Duodenal mucosa (tissue), 2 donors: ENCODE measurements around the gene MYH14.
"Not testable (repeated sequence)": the region's sequence is repeated elsewhere in the genome, so short reads cannot be mapped to it uniquely, and the experiment has no call there.

Source experiments
- H3K27ac ChIP-seq: one replicate; pipeline ENCODE4 v1.7.0; 2013; ENCODE audit warnings: low read depth, low read length
- H3K27me3 ChIP-seq, 2 donors: one replicate each; pipeline ENCODE4 v1.7.0; 2013; ENCODE audit warnings: low read length in 2 of 2, control low read depth in 1 of 2; ENCODE audit not compliant: insufficient read depth in 2 of 2, control insufficient read depth in 1 of 2
- H3K36me3 ChIP-seq, 2 donors: one replicate each; pipeline ENCODE4 v1.7.0; 2013; ENCODE audit warnings: low read length in 2 of 2, control low read depth in 1 of 2; ENCODE audit not compliant: insufficient read depth in 2 of 2, control insufficient read depth in 1 of 2
- H3K4me1 ChIP-seq, 2 donors: one replicate each; pipeline ENCODE4 v1.7.0; 2013; ENCODE audit warnings: low read length in 2 of 2, control low read depth in 1 of 2; ENCODE audit not compliant: insufficient read depth in 2 of 2, control insufficient read depth in 1 of 2
- H3K4me3 ChIP-seq, 2 donors: one replicate each; pipeline ENCODE4 v1.7.0; 2013; ENCODE audit warnings: low read length in 2 of 2, low read depth in 1 of 2
- H3K9ac ChIP-seq, 2 donors: one replicate each; pipeline ENCODE4 v1.7.0; 2013; ENCODE audit warnings: low read length in 2 of 2, low read depth in 1 of 2
- H3K9me3 ChIP-seq, 2 donors: one replicate each; pipeline ENCODE4 v1.7.0; 2013; ENCODE audit warnings: low read length in 2 of 2, control low read depth in 1 of 2; ENCODE audit not compliant: control insufficient read depth in 1 of 2

MYH14 gene

DNA sequence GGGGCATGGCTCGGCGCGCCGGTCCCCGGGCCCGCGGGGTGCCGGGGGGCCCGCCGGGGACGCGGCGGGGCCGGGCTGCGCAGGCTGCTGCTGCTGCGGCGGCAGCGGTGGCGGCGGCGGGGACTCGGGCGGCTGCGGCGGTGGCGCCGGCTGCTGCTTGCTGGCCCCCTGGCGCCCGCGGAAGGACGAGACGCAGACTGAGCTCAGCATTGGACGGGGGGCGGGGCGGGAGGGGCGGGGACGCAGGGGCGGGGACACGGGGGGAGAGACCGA is 125.4 kb downstream of the MYH14 start:
- peaks cover 35 to 49% of the 10 kb centered on the region in 2 donors for H3K27me3 ChIP-seq

DNA sequence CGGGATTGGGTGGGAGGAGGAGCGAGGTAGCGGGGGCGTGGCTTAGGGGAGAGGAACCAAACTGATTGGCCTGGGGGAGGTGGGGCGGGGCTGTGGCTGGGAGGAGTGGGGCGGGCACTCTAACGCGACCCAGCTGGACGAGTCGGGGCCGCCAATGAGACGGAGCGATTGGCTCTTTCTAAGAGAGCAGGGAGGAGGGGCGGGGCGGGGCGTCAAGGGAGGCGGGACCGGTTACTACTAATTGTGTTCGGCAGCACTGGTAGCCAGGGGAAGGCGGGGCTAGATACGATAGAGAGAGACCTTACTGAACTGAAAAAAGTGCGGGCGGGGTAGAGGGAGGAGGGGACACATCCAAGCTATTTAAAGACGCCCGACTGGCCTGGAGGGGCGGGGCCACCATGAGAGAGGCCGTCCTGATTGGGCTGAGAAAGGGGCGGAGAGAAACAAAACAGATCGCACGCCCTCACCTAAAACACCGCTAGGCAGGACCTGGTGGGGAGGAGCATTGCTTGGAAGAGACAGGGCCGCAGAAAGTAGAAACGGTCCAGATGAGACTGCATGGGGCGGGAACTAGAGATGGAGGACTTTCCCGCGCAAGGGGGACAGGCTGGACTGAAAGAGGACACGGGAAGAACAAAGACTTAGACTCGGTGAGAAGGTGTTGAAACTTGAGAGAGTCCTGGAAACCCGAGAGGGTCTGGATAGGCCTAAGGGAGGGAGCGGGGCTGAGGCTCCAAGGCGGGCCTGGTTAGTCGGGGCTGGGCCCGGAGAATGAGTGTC is 125.9 kb downstream of the MYH14 start, which contains the start of gene KCNC3:
TSS of gene KCNC3 (minus strand) at position 232 of the 780 bp plus-strand sequence. CDS start 295 bp downstream, outside the sequence.
- no peaks in the 10 kb centered on the region for H3K36me3 ChIP-seq
- peaks cover 10 to 25% of the 10 kb centered on the region in 2 donors for H3K4me1 ChIP-seq
- no peak within 1 kb of the TSS for H3K9ac ChIP-seq
- peak within 1 kb of the TSS; percentile 32 for H3K27ac ChIP-seq
- H3K4me3 ChIP-seq: peak within 1 kb of the TSS; percentile 35 to 58
- H3K27me3 ChIP-seq: peaks cover 35 to 52% of the 10 kb centered on the region in 2 donors
- H3K9me3 ChIP-seq: no peaks in the 10 kb centered on the region

More for the DNA sequence above, 125.4 kb downstream of the MYH14 start:
- H3K9me3 ChIP-seq: no peaks in the 10 kb centered on the region
- no peak overlapping the region for H3K27ac ChIP-seq
- peaks cover 10 to 20% of the 10 kb centered on the region in 2 donors for H3K4me1 ChIP-seq
- H3K36me3 ChIP-seq: no peaks in the 10 kb centered on the region
- peak overlapping the region in 1 of 2 donors; percentile 36 for H3K4me3 ChIP-seq
- no peak overlapping the region for H3K9ac ChIP-seq

DNA sequence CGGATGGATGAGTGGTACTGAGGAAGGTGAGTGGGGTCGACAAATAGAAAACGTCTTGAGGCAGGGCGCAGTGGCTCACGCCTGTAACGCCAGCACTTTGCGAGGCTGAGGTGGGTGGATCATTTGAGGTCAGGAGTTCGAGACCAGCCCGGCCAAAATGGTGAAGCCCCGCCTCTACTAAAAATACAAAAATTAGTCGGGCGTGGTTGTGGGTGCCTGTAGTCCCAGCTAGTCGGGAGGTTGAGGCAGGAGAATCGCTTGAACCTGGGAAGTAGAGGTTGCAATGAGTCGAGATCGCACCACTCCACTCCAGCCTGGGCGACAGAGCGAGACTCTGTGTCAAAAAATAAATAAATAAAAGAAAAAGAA is 126.5 kb downstream of the MYH14 start:
- peak overlapping the region in 1 of 2 donors; percentile 58 for H3K4me3 ChIP-seq
- H3K27ac ChIP-seq: peak overlapping the region; percentile 32
- H3K9me3 ChIP-seq, H3K9ac ChIP-seq, H3K36me3 ChIP-seq: not testable (repeated sequence)
- peaks cover 37 to 52% of the 10 kb centered on the region in 2 donors for H3K27me3 ChIP-seq
- H3K4me1 ChIP-seq: peaks cover 10 to 25% of the 10 kb centered on the region in 2 donors

DNA sequence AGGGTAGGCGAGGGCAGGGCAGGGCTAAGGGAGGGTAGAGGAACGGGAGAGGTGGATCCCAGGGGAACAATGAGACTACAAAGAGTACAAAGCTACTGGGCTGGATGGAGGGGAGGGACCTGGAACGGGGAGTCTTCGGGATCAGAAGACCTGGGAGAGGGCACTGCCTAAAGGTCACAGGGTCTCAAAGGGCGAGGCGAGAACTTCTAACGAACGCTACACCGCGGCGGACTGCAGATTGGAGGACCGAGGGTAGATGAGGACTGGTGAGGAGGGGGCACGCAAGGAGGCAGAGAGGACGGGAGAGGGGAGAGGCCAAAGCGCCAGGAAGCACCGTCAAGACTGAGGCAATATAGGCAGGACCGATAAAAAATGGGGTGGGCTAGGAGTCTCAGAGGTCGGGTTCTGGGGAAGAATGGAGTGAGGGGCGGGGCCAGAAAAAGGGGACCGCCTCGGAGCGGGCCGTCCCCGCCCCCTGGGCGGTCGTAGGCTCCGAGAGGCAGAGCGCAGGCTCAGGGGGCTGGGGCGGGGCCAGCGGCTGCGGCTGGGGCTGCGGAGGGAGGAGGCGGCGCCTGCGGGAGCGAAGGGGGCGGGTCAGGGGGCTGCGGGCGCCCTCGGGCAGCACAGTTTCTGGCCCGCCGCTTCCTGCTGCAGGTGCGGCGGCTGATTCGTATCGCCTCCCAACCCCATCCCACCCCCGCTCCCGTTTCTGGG is 127.1 kb downstream of the MYH14 start:
- Histone ChIP-seq H3K4me1 (peaks cover 10 to 25% of the 10 kb centered on the region in 2 donors), H3K27me3 (peaks cover 41 to 52% of the 10 kb centered on the region in 2 donors), H3K27ac (no peak overlapping the region), H3K9me3 (no peaks in the 10 kb centered on the region), H3K36me3 (no peaks in the 10 kb centered on the region), H3K9ac (no peak overlapping the region), H3K4me3 (peak overlapping the region; percentile 4 to 46)

DNA sequence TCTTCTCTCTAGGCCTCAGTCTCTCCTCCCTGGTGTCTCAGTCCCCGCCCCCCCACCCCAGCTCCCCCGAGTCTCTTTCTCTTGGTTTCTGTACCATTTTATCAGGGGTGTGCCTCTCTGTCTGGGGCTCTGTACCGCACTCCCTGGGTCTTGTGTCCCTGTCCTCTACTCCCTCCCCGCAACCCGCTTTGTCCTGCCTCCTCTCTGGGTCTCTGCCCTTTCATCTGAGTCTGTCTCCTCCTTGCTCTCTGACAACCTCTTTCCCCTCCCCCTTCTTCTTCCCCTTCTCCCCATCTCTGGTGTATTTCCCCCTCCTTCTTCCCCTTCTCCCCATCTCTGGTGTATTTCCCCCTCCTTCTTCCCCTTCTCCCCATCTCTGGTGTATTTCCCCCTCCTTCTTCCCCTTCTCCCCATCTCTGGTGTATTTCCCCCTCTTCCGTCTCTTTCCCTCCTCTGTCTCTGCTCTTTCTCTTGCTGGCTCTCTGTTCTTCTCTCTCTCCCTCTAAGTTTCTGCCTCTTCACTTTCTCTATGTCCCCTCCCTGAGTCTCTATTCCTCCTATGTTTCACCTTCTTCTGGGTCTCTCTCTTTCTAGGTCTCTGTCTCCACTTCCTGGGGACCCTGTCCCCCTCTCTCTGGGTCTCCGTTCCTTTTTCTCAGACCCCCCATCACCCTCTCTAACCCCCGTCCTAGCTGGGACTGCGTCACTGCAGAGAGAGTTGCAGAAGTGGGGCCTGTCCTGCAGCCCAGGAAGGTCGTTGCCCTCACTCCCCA is 128.0 kb downstream of the MYH14 start:
- H3K36me3 ChIP-seq: no peaks in the 10 kb centered on the region
- no peaks in the 10 kb centered on the region for H3K9me3 ChIP-seq
- no peak overlapping the region for H3K27ac ChIP-seq
- peaks cover 10 to 20% of the 10 kb centered on the region in 2 donors for H3K4me1 ChIP-seq
- H3K9ac ChIP-seq: no peak overlapping the region
- peak overlapping the region in 1 of 2 donors; percentile 32 for H3K4me3 ChIP-seq
- H3K27me3 ChIP-seq: peaks cover 35 to 45% of the 10 kb centered on the region in 2 donors

DNA sequence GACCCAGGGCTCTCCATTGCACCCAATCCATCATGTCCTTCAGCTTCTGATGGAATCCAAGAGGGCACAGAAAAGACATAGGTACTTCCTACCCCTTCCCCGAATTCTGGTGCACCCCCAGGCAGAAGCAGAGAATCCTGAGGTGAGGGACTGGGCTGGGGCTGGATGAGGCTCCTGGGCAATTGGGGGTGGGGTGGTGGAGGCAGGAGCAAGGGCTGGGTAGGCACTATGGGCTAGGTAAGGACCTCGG is 128.5 kb downstream of the MYH14 start:
- Histone ChIP-seq H3K27me3 (peaks cover 30 to 40% of the 10 kb centered on the region in 2 donors), H3K9ac (no peak overlapping the region), H3K36me3 (no peaks in the 10 kb centered on the region), H3K27ac (no peak overlapping the region), H3K9me3 (no peaks in the 10 kb centered on the region), H3K4me3 (no peak overlapping the region), H3K4me1 (peaks cover 10 to 20% of the 10 kb centered on the region in 2 donors)

DNA sequence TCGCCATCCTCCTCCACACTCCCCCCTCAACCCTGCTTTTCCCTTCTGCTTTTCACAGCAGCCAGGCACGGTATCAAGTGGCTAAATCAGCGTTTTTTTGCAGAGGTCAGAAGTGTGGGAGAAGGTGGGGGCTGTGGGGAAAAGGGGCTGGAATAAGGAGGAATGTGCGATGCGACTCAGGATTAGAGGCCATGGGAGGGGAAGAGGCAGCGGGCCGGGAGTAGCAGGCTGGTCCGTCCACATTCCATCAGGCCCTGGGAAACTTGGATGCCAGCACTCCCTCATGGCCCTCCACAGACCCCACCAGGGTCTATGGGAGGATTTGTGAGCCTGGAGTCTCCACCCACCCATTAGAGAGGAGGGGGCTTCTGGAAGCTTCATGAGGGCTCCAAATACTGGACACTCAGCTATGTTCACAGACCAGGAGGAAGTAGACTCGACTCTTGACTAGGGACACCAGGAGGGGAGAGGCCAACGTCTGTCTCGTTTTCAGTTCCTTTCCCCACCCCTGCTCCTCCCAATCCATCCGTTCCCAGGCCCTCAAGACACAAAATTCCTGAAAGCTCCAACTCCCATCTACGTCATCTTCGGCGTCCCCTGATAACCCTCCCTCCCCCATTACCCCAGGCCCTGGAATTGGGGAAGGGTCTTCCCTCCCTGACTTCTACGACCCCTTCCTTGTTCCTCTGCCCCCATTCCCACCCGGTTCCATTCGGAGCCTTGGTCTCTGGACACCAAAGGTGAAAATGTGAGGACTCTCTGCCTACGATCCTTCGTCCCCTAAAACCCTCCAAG is 129.0 kb downstream of the MYH14 start:
- no peaks in the 10 kb centered on the region for H3K36me3 ChIP-seq
- no peak overlapping the region for H3K9ac ChIP-seq
- peak overlapping the region in 1 of 2 donors; percentile 66 for H3K4me3 ChIP-seq
- H3K4me1 ChIP-seq: peaks cover 10 to 20% of the 10 kb centered on the region in 2 donors
- no peaks in the 10 kb centered on the region for H3K9me3 ChIP-seq
- peaks cover 25 to 35% of the 10 kb centered on the region in 2 donors for H3K27me3 ChIP-seq
- peak overlapping the region; percentile 32 for H3K27ac ChIP-seq

DNA sequence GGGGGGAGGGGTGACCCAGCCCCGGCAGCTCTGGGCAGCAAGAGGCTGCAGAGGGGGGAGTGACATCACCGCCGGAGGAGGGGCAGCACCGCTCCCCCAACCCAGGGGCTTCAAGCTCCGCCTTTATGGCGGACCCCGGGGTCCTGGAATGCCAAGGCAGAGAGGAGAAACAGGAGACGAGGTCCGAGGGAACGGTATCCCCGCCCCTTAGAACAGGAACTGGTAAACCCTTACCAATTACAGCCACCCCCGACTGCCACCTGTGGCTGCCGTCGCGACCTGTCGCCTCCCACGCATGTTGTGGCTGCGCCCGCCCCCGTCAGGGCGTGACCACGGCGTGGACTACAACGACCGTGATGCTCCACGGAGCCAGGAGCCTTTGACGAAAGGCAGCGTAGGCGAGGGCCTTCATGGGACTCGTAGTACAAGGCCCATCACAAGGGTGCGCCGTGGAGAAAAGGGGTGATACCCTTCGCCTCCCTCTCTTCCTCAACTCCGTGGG is 129.9 kb downstream of the MYH14 start:
- no peaks in the 10 kb centered on the region for H3K36me3 ChIP-seq
- peak overlapping the region; percentile 55 for H3K27ac ChIP-seq
- H3K27me3 ChIP-seq: peaks cover 20 to 30% of the 10 kb centered on the region in 2 donors
- H3K4me1 ChIP-seq: peaks cover 10 to 20% of the 10 kb centered on the region in 2 donors
- H3K9me3 ChIP-seq: no peaks in the 10 kb centered on the region
- H3K9ac ChIP-seq: peak overlapping the region; percentile 27 to 56
- peak overlapping the region; percentile 66 to 72 for H3K4me3 ChIP-seq

DNA sequence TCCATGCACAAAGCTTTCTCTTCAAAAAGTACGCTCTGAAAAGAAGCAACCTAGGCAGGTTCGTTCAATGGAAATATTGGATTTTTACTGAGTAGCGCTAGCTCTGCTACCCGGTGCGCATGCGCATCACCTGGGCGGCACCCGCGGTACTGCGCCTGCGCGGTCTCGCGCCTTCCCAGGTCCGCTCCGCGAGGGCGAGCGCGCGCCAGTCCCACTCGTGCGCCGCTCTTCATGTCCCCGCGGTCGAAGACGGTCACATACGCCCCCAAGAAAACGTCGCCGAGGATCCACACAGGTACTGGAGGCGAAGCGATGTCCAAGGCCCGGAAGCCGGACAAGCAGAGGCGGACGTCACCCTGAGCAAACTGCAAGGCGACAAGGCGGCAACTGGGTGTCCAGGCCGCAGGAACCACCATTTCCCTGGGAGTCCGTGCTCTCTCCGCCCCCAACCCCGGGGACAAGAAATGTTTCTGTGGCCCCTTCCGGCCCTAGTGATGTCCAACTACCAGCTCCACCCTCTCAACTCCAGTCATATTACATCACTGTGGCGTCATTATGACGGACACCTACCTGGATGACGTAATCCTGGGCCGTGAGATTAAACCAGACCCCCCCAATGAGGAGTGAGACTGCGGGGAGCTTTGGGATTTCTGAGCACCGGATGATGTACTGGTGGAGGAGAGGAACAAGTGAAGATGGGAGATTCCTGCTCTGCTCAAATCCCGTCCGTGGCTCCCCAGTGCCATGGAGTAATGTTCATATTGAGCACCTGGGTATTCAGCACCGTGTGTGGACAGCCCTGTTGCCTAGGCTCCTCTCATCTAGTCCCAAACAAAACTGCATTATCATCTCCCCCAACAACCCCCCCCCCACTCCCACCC is 130.6 kb downstream of the MYH14 start:
- H3K9me3 ChIP-seq: no peaks in the 10 kb centered on the region
- H3K4me1 ChIP-seq: peaks cover 10 to 20% of the 10 kb centered on the region in 2 donors
- H3K9ac ChIP-seq: peak overlapping the region; percentile 27 to 56
- peak overlapping the region; percentile 55 for H3K27ac ChIP-seq
- H3K27me3 ChIP-seq: peaks cover 20 to 30% of the 10 kb centered on the region in 2 donors
- H3K4me3 ChIP-seq: peak overlapping the region; percentile 66 to 72
- H3K36me3 ChIP-seq: no peaks in the 10 kb centered on the region
